CD14-positive monocyte (primary cell): ENCODE results near the gene NTN3. TPM values are rescaled to one million over a fixed set of nuclear protein-coding genes. Genes with fewer than 3 reads are reported as not detected.

Experiments used
- DNase-seq, 3 donors: peaks; one replicate each; pipeline ENCODE4 v3.0.0-alpha.2; 2011 to 2022
- H2AFZ ChIP-seq: 2 replicates; pipeline ENCODE4 v1.6.0; 2012; ENCODE audit warnings: mild to moderate bottlenecking, low read depth, low read length, inconsistent platforms; ENCODE audit not compliant: insufficient read depth, poor library complexity, severe bottlenecking
- H3K27ac ChIP-seq, 2 donors: 1 replicate in 1 of 2; 2 replicates in 1 of 2; pipeline ENCODE4 v1.5.1; 2012 to 2013; ENCODE audit warnings: low read length in 2 of 2, control low read depth in 1 of 2, inconsistent platforms in 1 of 2, low read depth in 1 of 2, mild to moderate bottlenecking in 1 of 2
- H3K27me3 ChIP-seq, 2 donors: one replicate each; pipeline versions ENCODE4 v1.6.0 to v1.6.1; 2011 to 2013; ENCODE audit warnings: low read length in 2 of 2; ENCODE audit not compliant: control insufficient read depth in 2 of 2, insufficient read depth in 2 of 2
- H3K36me3 ChIP-seq, 2 donors: replicated peaks in 1 of 2; 1 replicate in 1 of 2; 2 replicates in 1 of 2; pipeline versions ENCODE4 v1.5.1 to v1.6.1; 2012 to 2013; ENCODE audit warnings: low read length in 2 of 2, control low read depth in 1 of 2, inconsistent platforms in 1 of 2, mild to moderate bottlenecking in 1 of 2; ENCODE audit not compliant: insufficient read depth in 2 of 2, control insufficient read depth in 1 of 2
- H3K4me1 ChIP-seq, 2 donors: 1 replicate in 1 of 2; 2 replicates in 1 of 2; pipeline versions ENCODE4 v1.5.1 to v1.6.1; 2012 to 2013; ENCODE audit warnings: low read length in 2 of 2, control low read depth in 1 of 2, inconsistent platforms in 1 of 2, mild to moderate bottlenecking in 1 of 2, moderate library complexity in 1 of 2; ENCODE audit not compliant: insufficient read depth in 2 of 2, control insufficient read depth in 1 of 2
- H3K4me2 ChIP-seq: replicated peaks from 2 replicates; pipeline ENCODE3; 2012; ENCODE audit warnings: low read length, moderate library complexity, mild to moderate bottlenecking; ENCODE audit not compliant: poor library complexity, severe bottlenecking; ENCODE audit errors: extremely low read depth
- H3K4me3 ChIP-seq, 3 experiments: fragments of 200-600 bp in 1 of 3; sonication (generic) in 1 of 3; replicated peaks in 1 of 3; 1 replicate in 2 of 3; 2 replicates in 1 of 3; pipeline ENCODE4 v1.5.1; 2011 to 2013; ENCODE audit warnings: low read length in 3 of 3, mild to moderate bottlenecking in 3 of 3, control low read depth in 2 of 3, low read depth in 2 of 3, inconsistent platforms in 1 of 3, moderate library complexity in 1 of 3
- H3K79me2 ChIP-seq: 2 replicates; pipeline ENCODE4 v1.6.0; 2012; ENCODE audit warnings: mild to moderate bottlenecking, control low read depth, inconsistent platforms, low read length, moderate library complexity; ENCODE audit not compliant: insufficient read depth
- H3K9ac ChIP-seq: 2 replicates; pipeline ENCODE4 v1.6.0; 2017; ENCODE audit warnings: low read length, mild to moderate bottlenecking; ENCODE audit not compliant: insufficient read depth, poor library complexity, severe bottlenecking
- H3K9me3 ChIP-seq, 2 donors: replicated peaks in 1 of 2; 1 replicate in 1 of 2; 2 replicates in 1 of 2; pipeline versions ENCODE4 v1.5.1 to v1.6.1; 2012 to 2013; ENCODE audit warnings: low read length in 2 of 2, control low read depth in 1 of 2; ENCODE audit not compliant: control insufficient read depth in 1 of 2, insufficient read depth in 1 of 2
- H4K20me1 ChIP-seq: 2 replicates; pipeline ENCODE4 v1.6.0; 2012; ENCODE audit warnings: mild to moderate bottlenecking, low read length, control low read depth, moderate library complexity; ENCODE audit not compliant: insufficient read depth
- H3K27ac Mint-ChIP-seq, 7 donors: one replicate each; pipeline ENCODE4 v1.8.0; 2020; ENCODE audit warnings: mild to moderate bottlenecking in 7 of 7, mixed read lengths in 7 of 7, moderate library complexity in 6 of 7, inconsistent platforms in 2 of 7
- H3K27me3 Mint-ChIP-seq, 3 donors: one replicate each; pipeline ENCODE4 v1.8.0; 2021 to 2022; ENCODE audit warnings: low read depth in 3 of 3, mild to moderate bottlenecking in 3 of 3, mixed read lengths in 3 of 3, moderate library complexity in 3 of 3, inconsistent platforms in 1 of 3
- H3K36me3 Mint-ChIP-seq, 2 donors: one replicate each; pipeline ENCODE4 v1.8.0; 2020; ENCODE audit warnings: mixed read lengths in 2 of 2, inconsistent platforms in 1 of 2, mild to moderate bottlenecking in 1 of 2
- H3K4me1 Mint-ChIP-seq: one replicate; pipeline ENCODE4 v1.8.0; 2020; ENCODE audit warnings: mild to moderate bottlenecking, mixed read lengths
- H3K4me3 Mint-ChIP-seq, 2 donors: one replicate each; pipeline ENCODE4 v1.8.0; 2020; ENCODE audit warnings: mild to moderate bottlenecking in 2 of 2, mixed read lengths in 2 of 2, moderate library complexity in 1 of 2
- H3K9me3 Mint-ChIP-seq, 7 donors: one replicate each; pipeline ENCODE4 v1.8.0; 2020 to 2022; ENCODE audit warnings: mixed read lengths in 7 of 7, mild to moderate bottlenecking in 6 of 7, moderate library complexity in 6 of 7, inconsistent platforms in 2 of 7
- CTCF ChIP-seq: fragments of 200-600 bp; IDR thresholded peaks from one replicate; pipeline ENCODE4 v1.8.0; 2022; ENCODE audit warnings: antibody characterized with exemption, mild to moderate bottlenecking
- WGBS: methylation state at CpG from one replicate; pipeline ENCODE4 v1.1.5; 2013; ENCODE audit warnings: missing lambda C conversion rate; ENCODE audit not compliant: insufficient coverage; 5-methylcytosine and 5-hydroxymethylcytosine counted together
- intact Hi-C, 2 donors: fragments of 100-400 bp; cut with micrococcal nuclease; formaldehyde crosslinking; loops; one replicate each; pipeline versions ENCODE4 v1.15.0 to v1.15.1; 2023
- polyA plus RNA-seq, 3 donors: library from polyadenylated mRNA; depleted of rRNA in 1 of 3; unstranded in 2 of 3; stranded (reverse) in 1 of 3; fragments of 300-500 nt in 2 of 3; fragments of >200 nt in 1 of 3; fragmentation: Illumina TruSeq in 2 of 3; gene quantifications; 1 replicate in 2 of 3; 2 replicates in 1 of 3; pipeline ENCODE4 v1.2.3, GENCODE V29; 2012 to 2021

NTN3 gene
- polyA plus RNA-seq, 3 donors = not detected

DNA sequence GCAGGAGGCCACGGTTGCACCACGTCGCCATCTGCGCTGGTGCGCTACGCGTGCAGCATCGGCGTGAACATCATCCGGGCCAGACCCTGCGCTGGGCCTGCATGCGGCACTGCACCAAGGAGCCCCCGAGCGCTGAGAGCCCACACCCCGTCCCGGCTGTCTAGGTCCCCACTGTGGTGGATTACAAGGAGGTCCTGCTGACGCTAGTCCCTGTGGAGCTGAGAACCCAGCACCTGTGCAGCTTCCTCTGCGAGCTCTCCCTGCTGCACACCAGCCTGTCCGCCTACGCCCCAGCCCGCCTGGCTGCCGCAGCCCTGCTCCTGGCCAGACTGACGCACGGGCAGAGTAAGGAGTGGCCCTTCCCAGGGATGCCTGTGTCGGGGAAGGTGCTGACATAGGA, 22.0 kb upstream of the NTN3 start:
- TF ChIP-seq CTCF = no peak
- no peaks in the 10 kb centered on the region for H4K20me1 ChIP-seq
- peaks cover 80 to 95% of the 10 kb centered on the region in 2 donors for H3K36me3 ChIP-seq
- intact Hi-C loops = no loop called here
- H3K4me1 ChIP-seq = no peaks in the 10 kb centered on the region
- no peaks in the 10 kb centered on the region for H3K9me3 ChIP-seq
- no peak overlapping the region for H3K4me3 ChIP-seq
- Mint-ChIP-seq H3K27me3 (no peaks in the 10 kb centered on the region), H3K27ac (peak overlapping the region in 1 of 7 donors; percentile 45), H3K4me1 (no peaks in the 10 kb centered on the region), H3K36me3 (peaks cover 71 to 97% of the 10 kb centered on the region in 2 donors), H3K9me3 (no peaks in the 10 kb centered on the region), H3K4me3 (no peak overlapping the region)
- WGBS = 98% methylated on average over 25 of the region's 25 CpGs
- no peak overlapping the region for H3K4me2 ChIP-seq
- H2AFZ ChIP-seq = no peak overlapping the region
- DNase-seq = no peak
- no peak overlapping the region for H3K9ac ChIP-seq
- no peak overlapping the region for H3K27ac ChIP-seq
- no peaks in the 10 kb centered on the region for H3K27me3 ChIP-seq
- peaks cover 8% of the 10 kb centered on the region for H3K79me2 ChIP-seq

GRCh38 chr16:2450535-2450934, 20.6 kb upstream of the NTN3 start:
- TF ChIP-seq CTCF = no peak
- no peaks in the 10 kb centered on the region for H3K4me1 Mint-ChIP-seq
- DNase-seq = no peak

More at GRCh38 chr16:2450535-2450934, 20.6 kb upstream of the NTN3 start:
- Mint-ChIP-seq H3K36me3 (peaks cover 65 to 97% of the 10 kb centered on the region in 2 donors), H3K9me3 (no peaks in the 10 kb centered on the region), H3K27me3 (no peaks in the 10 kb centered on the region), H3K27ac (no peak overlapping the region), H3K4me3 (no peak overlapping the region)
- Histone ChIP-seq H3K4me3 (no peak overlapping the region), H3K27ac (no peak overlapping the region), H2AFZ (no peak overlapping the region), H3K9me3 (no peaks in the 10 kb centered on the region), H3K4me1 (no peaks in the 10 kb centered on the region), H3K79me2 (peaks cover 8% of the 10 kb centered on the region), H3K9ac (no peak overlapping the region), H3K4me2 (no peak overlapping the region), H3K36me3 (peaks cover 81 to 93% of the 10 kb centered on the region in 2 donors), H4K20me1 (no peaks in the 10 kb centered on the region), H3K27me3 (no peaks in the 10 kb centered on the region)
- WGBS = 96% methylated on average over 8 of the region's 8 CpGs
- intact Hi-C loops = no loop called here
